HEK293T (cell line): ENCODE measurements around the gene TMEM38A.

ENCODE experiments used
- BHLHE40 ChIP-seq: fragments of 450-650 bp; IDR thresholded peaks from 2 replicates; pipeline ENCODE4 v1.6.1; 2016; ENCODE audit warnings: mild to moderate bottlenecking, moderate library complexity, borderline replicate concordance
- HDGF ChIP-seq: fragments of 450-650 bp; IDR thresholded peaks from 2 replicates; pipeline ENCODE4 v1.6.1; 2017; ENCODE audit warnings: antibody characterized with exemption, borderline replicate concordance
- L3MBTL2 ChIP-seq: fragments of 450-650 bp; conservative IDR thresholded peaks from 2 replicates; pipeline ENCODE4 v1.6.1; 2016; ENCODE audit warnings: mild to moderate bottlenecking
- SP1 ChIP-seq: fragments of 450-650 bp; IDR thresholded peaks from 2 replicates; pipeline ENCODE4 v1.6.1; 2017
- SUZ12 ChIP-seq: fragments of 450-650 bp; IDR thresholded peaks from 2 replicates; pipeline ENCODE4 v1.6.1; 2016; ENCODE audit warnings: mild to moderate bottlenecking

DNA sequence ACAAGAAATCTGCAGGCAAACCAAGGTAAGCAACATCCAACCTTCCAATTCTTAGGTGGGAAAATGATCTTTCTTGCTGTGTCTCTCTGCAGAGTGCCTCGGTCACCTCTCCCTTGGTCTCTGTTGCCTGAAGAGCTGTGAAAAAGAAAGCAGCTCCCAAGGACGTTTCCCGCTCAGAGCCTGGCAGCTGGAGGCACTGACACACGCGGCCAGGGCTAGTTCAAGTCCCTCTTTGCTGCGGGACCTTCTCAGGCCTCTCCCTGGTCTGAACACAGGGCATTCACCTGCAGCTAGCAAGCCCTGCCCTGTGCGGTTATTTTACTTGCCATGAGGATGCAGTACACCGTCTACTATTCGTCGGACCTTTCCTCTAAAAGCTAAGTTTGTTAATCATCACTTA is 36.7 kb upstream of the TMEM38A start:
- no peak for TF ChIP-seq HDGF
- TF ChIP-seq SP1 = no peak
- no peak for TF ChIP-seq SUZ12
- no peak for TF ChIP-seq BHLHE40
- TF ChIP-seq L3MBTL2 = no peak
